Measurements from ENCODE around the gene GSTCD. TPM values are rescaled to one million over a fixed set of nuclear protein-coding genes. Genes with fewer than 3 reads are reported as not detected.
"Not testable (repeated sequence)": the region's sequence is repeated elsewhere in the genome, so short reads cannot be mapped to it uniquely, and the experiment has no call there.

The GSTCD gene
- total RNA-seq, 1 donor from 2014 or later: 13.9 TPM

DNA sequence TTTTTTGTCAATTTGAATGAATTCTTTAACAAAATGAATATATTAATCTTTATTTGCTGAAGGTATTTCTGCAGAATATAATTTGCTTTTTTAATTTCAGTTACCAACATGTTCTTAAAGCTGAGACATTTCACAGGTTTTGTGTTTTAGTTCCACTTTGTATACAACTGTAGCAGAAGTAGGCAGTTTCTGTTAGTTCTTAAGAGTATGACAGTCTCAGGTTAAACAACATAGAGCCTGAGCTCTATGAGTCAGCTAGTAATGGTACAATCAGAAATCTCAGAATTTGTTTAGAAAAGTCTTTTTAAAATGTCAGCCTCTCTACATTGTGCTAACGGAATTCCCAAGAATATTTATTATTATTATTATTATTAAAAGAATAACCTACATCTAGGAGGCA, 50.4 kb downstream of the GSTCD start:
- Mint-ChIP-seq H3K27ac (ENCODE audit: unreplicated experiment) (no peak overlapping the region), H3K4me3 (ENCODE audit: unreplicated experiment) (no peak overlapping the region), H3K36me3 (ENCODE audit: unreplicated experiment) (no peaks in the 10 kb centered on the region), H3K4me1 (ENCODE audit: low read depth, unreplicated experiment) (peaks cover 8% of the 10 kb centered on the region), H3K27me3 (ENCODE audit: unreplicated experiment) (no peaks in the 10 kb centered on the region), H3K9me3 (ENCODE audit: unreplicated experiment) (no peaks in the 10 kb centered on the region)
- TF ChIP-seq, protein P1, sequence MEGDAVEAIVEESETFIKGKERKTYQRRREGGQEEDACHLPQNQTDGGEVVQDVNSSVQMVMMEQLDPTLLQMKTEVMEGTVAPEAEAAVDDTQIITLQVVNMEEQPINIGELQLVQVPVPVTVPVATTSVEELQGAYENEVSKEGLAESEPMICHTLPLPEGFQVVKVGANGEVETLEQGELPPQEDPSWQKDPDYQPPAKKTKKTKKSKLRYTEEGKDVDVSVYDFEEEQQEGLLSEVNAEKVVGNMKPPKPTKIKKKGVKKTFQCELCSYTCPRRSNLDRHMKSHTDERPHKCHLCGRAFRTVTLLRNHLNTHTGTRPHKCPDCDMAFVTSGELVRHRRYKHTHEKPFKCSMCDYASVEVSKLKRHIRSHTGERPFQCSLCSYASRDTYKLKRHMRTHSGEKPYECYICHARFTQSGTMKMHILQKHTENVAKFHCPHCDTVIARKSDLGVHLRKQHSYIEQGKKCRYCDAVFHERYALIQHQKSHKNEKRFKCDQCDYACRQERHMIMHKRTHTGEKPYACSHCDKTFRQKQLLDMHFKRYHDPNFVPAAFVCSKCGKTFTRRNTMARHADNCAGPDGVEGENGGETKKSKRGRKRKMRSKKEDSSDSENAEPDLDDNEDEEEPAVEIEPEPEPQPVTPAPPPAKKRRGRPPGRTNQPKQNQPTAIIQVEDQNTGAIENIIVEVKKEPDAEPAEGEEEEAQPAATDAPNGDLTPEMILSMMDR (IDR thresholded peaks at IDR 0.05; ENCODE audit: partially characterized antibody, unreplicated experiment): no peak
- no peak for DNase-seq

DNA sequence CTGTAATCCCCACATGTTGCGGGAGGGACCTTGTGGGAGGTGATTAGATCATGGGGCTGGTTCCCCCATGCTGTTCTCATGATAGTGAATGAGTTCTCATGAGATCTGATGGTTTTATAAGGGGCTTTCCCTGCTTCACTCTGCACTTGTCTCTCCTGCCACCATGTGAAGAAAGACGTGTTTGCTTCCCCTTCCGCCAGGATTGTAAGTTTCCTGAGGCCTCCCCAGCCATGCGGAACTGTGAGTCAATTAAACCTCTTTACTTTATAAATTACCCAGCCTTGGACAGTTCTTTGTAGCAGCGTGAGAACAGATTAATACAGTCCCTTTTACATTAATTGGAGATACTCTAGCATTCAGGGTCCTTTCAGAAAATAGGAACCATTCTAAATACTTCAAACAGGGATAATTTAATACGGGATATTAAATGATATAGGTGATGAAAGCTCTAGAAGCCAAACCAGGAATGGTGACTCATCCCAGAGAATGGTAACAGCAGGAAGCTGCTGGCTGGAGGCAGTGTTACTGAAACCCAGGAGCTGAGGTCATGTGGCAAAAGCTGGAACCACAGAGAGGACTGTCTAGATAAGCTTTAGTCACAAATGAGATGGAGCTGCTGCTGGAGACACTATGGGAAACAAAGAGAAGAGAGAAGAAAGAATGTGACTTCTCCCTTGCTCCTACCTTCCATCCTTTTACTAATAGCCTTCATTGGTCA, 57.3 kb downstream of the GSTCD start:
- peaks cover 12% of the 10 kb centered on the region for H3K4me1 Mint-ChIP-seq (ENCODE audit: low read depth, unreplicated experiment)
- no peaks in the 10 kb centered on the region for H3K27me3 Mint-ChIP-seq (ENCODE audit: unreplicated experiment)
- TF ChIP-seq, protein P1 (IDR thresholded peaks at IDR 0.05; ENCODE audit: partially characterized antibody, unreplicated experiment): no peak
- no peak overlapping the region for H3K27ac Mint-ChIP-seq (ENCODE audit: unreplicated experiment)
- peaks cover 1% of the 10 kb centered on the region for H3K9me3 Mint-ChIP-seq (ENCODE audit: unreplicated experiment)
- no peak for DNase-seq
- H3K36me3 Mint-ChIP-seq (ENCODE audit: unreplicated experiment): no peaks in the 10 kb centered on the region
- no peak overlapping the region for H3K4me3 Mint-ChIP-seq (ENCODE audit: unreplicated experiment)

DNA sequence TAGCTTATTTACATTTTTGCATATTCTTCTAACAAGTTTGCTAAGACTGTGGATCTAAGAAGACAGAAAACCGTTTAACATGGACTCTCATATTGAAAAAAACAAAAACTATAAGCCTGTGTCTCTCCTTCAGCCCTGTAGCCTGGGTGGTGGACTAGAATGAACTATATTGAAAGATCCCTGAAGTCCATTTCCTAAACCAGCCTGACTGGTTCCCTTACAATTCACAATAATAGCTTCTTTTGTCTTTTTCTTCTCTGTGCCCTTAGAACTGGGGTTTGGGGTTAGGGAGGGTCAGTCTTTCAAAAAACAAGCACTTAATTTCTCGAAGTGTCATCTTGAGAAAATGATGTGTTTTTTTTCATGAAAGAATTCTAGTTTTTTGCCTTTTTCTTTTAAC, 59.0 kb downstream of the GSTCD start:
- DNase-seq: no peak
- H3K9me3 Mint-ChIP-seq (ENCODE audit: unreplicated experiment): peaks cover 1% of the 10 kb centered on the region
- peaks cover 6% of the 10 kb centered on the region for H3K4me1 Mint-ChIP-seq (ENCODE audit: low read depth, unreplicated experiment)
- TF ChIP-seq, protein P1 (IDR thresholded peaks at IDR 0.05; ENCODE audit: partially characterized antibody, unreplicated experiment): no peak
- H3K27me3 Mint-ChIP-seq (ENCODE audit: unreplicated experiment): no peaks in the 10 kb centered on the region
- H3K27ac Mint-ChIP-seq (ENCODE audit: unreplicated experiment): no peak overlapping the region
- H3K4me3 Mint-ChIP-seq (ENCODE audit: unreplicated experiment): no peak overlapping the region
- no peaks in the 10 kb centered on the region for H3K36me3 Mint-ChIP-seq (ENCODE audit: unreplicated experiment)

DNA sequence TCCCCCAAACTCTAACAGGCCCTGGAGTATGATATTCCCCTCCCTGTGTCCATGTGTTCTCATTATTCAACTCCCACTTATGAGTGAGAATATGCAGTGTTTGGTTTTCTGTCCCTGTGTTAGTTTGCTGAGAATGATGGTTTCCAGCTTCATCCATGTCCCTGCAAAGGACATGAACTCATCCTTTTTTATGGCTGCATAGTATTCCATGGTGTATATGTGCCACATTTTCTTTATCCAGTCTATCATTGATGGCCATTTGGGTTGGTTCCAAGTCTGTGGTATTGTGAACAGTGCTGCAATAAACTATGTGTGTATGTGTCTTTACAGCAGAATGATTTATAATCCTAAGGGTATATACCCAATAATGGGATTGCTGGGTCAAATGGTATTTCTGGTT, 61.9 kb downstream of the GSTCD start:
- not testable (repeated sequence) for H3K4me3 Mint-ChIP-seq (ENCODE audit: unreplicated experiment); H3K4me1 Mint-ChIP-seq (ENCODE audit: low read depth, unreplicated experiment); H3K36me3 Mint-ChIP-seq (ENCODE audit: unreplicated experiment); H3K27me3 Mint-ChIP-seq (ENCODE audit: unreplicated experiment); H3K27ac Mint-ChIP-seq (ENCODE audit: unreplicated experiment); DNase-seq; H3K9me3 Mint-ChIP-seq (ENCODE audit: unreplicated experiment)

DNA sequence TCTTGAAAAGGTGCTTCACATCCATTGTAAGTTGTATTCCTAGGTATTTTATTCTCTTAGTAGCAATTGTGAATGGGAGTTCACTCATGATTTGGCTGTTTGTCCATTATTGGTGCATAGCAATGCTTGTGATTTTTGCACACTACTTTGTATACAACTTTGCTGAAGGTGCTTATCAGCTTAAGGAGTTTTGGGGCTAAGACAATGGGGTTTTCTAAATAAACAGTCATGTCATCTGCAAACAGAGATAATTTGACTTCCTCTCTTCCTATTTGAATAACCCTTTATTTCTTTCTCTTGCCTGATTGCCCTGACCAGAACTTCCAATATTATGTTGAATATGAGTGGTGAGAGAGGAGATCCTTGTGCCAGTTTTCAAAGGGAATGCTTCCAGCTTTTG, 63.5 kb downstream of the GSTCD start:
- H3K27ac Mint-ChIP-seq (ENCODE audit: unreplicated experiment); H3K4me1 Mint-ChIP-seq (ENCODE audit: low read depth, unreplicated experiment); DNase-seq; H3K9me3 Mint-ChIP-seq (ENCODE audit: unreplicated experiment); H3K36me3 Mint-ChIP-seq (ENCODE audit: unreplicated experiment); H3K4me3 Mint-ChIP-seq (ENCODE audit: unreplicated experiment); H3K27me3 Mint-ChIP-seq (ENCODE audit: unreplicated experiment): not testable (repeated sequence)

DNA sequence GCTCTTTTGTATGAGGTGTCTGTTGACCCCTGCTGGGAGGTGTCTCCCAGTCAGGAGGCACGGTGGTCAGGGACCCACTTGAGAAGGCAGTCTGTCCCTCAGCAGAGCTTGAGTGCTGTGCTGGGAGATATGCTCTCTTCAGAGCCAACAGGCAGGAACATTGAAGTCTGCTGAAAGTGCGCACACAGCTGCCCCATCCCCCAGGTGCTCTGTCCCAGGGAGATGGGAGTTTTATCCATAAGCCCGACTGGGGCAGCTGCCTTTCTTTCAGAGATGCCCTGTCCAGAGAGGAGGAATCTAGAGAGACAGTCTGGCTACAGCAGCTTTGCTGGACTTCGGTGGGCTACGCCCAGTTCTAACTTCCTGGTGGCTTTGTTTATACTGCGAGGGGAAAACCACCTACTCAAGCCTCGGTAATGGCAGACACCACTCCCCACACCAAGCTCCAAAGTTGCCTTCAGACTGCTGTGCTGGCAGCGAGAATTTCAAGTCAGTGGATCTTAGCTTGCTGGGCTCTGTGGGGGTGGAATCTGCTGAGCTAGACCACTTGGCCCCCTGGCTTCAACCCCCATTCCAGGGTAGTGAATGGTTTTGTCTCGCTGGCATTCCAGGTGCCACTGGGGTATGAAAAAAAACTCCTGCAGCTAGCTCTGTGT, 67.3 kb downstream of the GSTCD start:
- not testable (repeated sequence) for H3K9me3 Mint-ChIP-seq (ENCODE audit: unreplicated experiment); DNase-seq; H3K4me3 Mint-ChIP-seq (ENCODE audit: unreplicated experiment); H3K27ac Mint-ChIP-seq (ENCODE audit: unreplicated experiment); H3K36me3 Mint-ChIP-seq (ENCODE audit: unreplicated experiment); H3K4me1 Mint-ChIP-seq (ENCODE audit: low read depth, unreplicated experiment); H3K27me3 Mint-ChIP-seq (ENCODE audit: unreplicated experiment)
